Fibroblast of villous mesenchyme (primary cell): ENCODE data around the gene FAAP20. TPM values are rescaled to one million over a fixed set of nuclear protein-coding genes. Genes with fewer than 3 reads are reported as not detected.
A peak's percentile ranks its signal among the peaks of the same experiment; 100 is the strongest.

Source experiments
- DNase-seq: peaks from one replicate; pipeline ENCODE4 v3.0.0-alpha.2; 2010; ENCODE audit warnings: low read depth
- H3K4me3 ChIP-seq: 2 replicates; pipeline ENCODE4 v1.5.1; 2011; ENCODE audit warnings: low read depth, mild to moderate bottlenecking, low read length
- CTCF ChIP-seq: IDR thresholded peaks from 2 replicates; pipeline ENCODE4 v1.5.1; 2012; ENCODE audit warnings: low read depth, mild to moderate bottlenecking, low read length; ENCODE audit not compliant: insufficient read depth
- total RNA-seq: library from RNA; depleted of rRNA; stranded (reverse); fragments of >200 nt; gene quantifications from 2 replicates; pipeline ENCODE4 v1.2.3, GENCODE V29; 2012

Gene FAAP20
- total RNA-seq, 1 donor, result 20.7 TPM

GRCh38 chr1:2192031-2192995 is 2.3 kb downstream of the FAAP20 start:
- peak; percentile 85 for DNase-seq
- peak overlapping the region; percentile 15 for H3K4me3 ChIP-seq
- no peak for TF ChIP-seq CTCF

- H3K4me3 ChIP-seq, result peak overlapping the region; percentile 56
- no peak for DNase-seq
- no peak for TF ChIP-seq CTCF
These were observed 4.0 kb downstream of the FAAP20 start for GRCh38 chr1:2190491-2190976.

- DNase-seq, result peak; percentile 98
- TF ChIP-seq CTCF, result no peak
These were observed 4.8 kb downstream of the FAAP20 start for GRCh38 chr1:2189459-2190425.

GRCh38 chr1:2188336-2188735 is 6.2 kb downstream of the FAAP20 start:
- no peak overlapping the region for H3K4me3 ChIP-seq
- no peak for DNase-seq
- no peak for TF ChIP-seq CTCF

More at GRCh38 chr1:2189459-2190425, 4.8 kb downstream of the FAAP20 start:
- peak overlapping the region; percentile 56 for H3K4me3 ChIP-seq

GRCh38 chr1:2187619-2188018 is 7.0 kb downstream of the FAAP20 start:
- no peak overlapping the region for H3K4me3 ChIP-seq
- no peak for DNase-seq
- TF ChIP-seq CTCF, result no peak

- DNase-seq, result no peak
- TF ChIP-seq CTCF, result no peak
- no peak overlapping the region for H3K4me3 ChIP-seq
These were observed 7.7 kb downstream of the FAAP20 start for GRCh38 chr1:2186901-2187300.
